GM21737 (cell line): ENCODE results near the gene SOCS4.
A peak's percentile ranks its signal among the peaks of the same experiment; 100 is the strongest.
"Not testable (repeated sequence)": the region's sequence is repeated elsewhere in the genome, so short reads cannot be mapped to it uniquely, and the experiment has no call there.

Experiments
- ATAC-seq: cut with Tn5 transposase; IDR thresholded peaks from one replicate; pipeline ENCODE4 v1.9.1; 2021; ENCODE audit warnings: mild to moderate bottlenecking, moderate library complexity; ENCODE audit not compliant: unreplicated experiment

SOCS4 gene

DNA sequence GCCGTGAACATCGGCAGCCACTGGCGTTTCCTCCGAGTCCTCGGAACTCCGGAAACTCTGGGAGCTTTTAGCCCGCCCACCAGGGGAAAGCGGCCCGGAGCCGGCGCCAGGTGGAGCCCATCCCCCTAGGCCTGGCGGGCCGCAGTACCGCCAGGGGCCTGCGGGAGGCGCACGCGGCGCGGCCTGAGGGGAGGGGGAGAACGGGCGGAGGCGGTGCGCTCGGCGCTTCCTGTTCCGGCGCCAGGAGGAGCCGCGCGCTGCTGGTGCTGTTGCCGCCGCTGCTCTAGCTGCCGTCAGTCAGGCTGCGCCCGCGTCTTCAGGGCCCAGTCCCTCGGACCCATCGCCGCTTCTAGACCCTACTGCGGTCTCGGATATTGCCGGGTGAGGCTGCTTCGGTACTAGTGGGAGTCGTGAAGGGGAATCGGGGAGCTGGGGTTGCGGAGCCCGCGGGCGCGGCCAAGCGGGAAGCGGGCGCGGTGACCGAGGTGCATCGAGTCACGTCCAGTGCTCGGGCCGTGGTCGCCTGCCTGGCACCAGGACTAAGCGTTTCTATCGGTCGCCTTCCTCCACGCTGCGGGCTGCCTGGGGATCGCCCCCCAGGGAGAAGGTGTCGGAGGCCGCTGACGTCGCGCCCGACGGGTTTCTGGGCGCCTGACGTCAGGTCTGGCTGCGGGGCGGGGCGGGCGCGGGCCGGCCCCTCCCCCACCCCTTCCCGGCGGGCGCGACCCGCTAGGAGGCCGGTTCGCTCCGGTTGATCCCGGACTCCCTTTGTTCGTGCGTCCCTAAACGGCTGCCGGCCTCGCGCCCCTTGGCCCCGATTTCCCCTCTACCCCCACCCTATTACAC, 24.6 kb downstream of the SOCS4 start, which contains the start of gene MAPK1IP1L:
Gene MAPK1IP1L, plus strand, starts transcription at position 225 of the 846 bp plus-strand sequence. CDS start 10,037 bp downstream, outside the sequence.
- peak; percentile 92 for ATAC-seq

DNA sequence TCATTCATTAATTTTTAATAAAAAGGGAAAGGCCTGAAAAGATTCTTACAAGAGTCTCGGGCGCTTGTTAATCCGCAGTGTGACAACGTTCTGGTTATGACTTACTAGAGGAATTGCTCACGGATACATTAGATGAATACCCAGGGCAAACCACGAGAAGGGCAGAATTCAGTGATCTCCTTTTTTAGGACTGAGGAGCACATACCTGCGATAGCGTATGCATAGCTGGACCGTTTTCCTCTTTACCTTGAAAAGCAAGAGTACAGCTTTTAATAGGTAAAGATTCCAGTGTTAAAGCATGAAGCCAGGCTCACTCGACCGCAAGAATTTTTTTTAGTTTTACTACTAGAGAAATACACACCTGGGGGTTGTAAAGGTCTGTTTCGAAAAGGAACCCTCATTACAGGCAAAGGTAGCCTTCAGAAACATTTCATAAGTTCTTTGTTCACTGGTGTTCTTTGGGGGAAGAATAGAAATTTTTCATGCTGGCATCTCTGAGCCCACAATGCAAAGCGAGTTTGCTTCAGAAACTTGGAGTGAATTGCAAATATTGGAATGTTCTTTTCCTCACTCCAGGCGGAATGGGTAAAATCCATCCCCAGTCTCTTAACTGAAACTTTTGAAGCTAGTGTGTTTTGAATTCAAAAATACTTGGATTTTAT, 25.4 kb downstream of the SOCS4 start:
- ATAC-seq = no peak

DNA sequence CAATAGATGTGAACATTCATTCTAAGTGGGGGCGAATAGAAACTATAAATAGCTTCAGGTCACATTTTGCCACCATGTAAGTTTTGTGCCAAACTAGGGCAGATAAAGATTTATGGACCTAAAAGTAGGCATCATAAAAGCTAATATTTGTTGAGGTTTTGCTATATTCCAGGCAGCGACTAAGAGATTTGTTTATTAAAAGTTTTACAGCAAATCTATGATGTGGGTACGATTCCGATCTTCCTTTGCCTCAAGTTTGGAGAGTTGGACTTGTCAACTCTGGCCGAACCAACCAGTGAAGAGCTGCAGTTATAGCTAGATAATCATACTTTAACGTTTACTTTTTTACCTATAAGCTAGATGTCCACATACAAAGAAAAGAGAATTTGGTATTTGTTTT, 26.0 kb downstream of the SOCS4 start:
- no peak for ATAC-seq

DNA sequence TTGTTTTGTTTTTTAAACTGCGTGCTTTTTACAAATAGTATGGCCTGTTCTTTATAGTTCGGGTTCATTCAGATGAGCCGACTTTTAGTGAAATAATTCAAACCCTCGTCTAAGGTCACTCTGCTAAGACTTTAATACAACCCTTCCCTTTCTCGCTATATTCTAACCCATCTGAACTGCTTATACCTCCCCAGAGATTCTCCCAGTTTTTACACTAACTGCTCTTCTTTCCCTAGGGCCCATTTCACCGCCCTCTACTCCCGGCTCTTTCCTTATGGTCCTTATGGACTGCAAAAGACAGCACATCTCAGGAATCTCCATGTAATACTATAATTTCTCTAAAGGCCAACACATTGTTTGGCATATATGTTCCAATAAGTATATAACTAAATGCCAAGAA, 26.5 kb downstream of the SOCS4 start:
- ATAC-seq = no peak

DNA sequence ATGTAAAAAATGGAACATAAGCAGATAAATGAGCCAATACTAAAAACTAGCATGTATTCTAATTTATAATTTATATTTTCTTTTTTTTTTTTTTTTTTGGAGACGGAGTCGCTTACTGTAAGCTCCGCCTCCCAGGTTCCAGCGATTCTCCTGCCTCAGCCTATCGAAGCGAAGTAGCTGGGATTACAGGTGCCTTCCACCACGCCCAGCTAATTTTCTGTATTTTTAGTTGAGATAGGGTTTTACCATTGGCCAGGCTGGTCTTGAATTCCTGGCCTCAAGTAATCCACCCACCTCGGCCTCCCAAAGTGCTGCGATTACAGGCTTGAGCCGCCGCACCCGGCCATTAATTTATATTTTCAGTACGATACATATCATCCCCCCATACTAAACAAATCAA, 27.1 kb downstream of the SOCS4 start:
- no peak for ATAC-seq

DNA sequence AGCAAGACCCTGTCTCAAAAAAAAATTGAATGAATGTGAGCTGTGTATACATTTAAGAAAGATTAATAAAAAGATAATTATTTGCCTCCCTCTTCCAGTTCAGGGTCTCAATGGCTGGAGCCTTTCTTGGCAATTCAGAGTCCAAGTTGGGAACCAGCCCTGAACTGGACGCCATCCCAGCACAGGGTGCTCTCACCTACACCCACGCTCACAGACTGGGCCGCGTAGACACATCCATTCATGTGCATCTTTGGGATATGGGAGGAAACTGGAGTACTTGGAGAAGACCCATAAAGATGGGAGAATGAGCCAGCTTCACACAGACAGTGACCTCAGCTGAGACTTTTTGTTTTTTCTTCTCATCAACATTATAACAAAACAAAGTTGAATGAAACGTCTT, 30.9 kb downstream of the SOCS4 start:
- no peak for ATAC-seq

DNA sequence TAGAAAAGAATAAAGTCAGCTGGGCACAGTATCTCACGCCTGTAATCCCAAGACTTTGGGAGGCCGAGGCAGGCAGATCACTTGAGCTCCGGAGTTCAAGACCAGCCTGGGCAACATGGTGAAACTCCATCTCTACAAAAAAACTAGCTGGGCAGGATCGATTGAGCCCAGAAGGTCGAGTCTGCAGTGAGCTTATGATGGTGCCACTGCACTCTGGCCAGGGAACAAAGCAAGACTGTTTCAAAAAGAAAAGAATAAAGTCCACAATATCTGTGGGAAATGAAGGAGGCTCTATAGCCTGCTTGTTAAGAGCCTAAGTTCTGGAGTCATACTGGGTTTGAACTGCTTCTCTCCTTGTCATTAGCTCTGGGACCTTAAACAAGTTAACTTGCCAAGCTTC, 32.3 kb downstream of the SOCS4 start:
- no peak for ATAC-seq

DNA sequence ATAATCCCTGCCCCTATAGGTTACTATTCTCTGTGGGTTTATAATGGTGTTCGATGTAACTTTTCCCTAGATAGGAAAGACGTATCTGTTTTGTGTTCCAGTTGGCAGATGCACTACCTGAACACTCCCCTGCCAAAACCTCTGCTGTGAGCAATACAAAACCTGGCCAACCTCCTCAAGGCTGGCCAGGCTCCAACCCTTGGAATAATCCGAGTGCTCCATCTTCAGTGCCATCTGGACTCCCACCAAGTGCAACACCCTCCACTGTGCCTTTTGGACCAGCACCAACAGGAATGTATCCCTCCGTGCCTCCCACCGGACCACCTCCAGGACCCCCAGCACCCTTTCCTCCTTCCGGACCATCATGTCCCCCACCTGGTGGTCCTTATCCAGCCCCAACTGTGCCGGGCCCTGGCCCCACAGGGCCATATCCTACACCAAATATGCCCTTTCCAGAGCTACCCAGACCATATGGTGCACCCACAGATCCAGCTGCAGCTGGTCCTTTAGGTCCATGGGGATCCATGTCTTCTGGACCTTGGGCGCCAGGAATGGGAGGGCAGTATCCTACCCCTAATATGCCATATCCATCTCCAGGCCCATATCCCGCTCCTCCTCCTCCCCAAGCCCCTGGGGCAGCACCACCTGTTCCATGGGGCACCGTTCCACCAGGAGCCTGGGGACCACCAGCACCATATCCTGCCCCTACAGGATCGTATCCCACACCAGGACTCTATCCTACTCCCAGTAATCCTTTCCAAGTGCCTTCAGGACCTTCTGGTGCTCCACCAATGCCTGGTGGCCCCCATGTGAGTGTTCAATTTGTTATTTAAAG, 35.7 kb downstream of the SOCS4 start:
- no peak for ATAC-seq

DNA sequence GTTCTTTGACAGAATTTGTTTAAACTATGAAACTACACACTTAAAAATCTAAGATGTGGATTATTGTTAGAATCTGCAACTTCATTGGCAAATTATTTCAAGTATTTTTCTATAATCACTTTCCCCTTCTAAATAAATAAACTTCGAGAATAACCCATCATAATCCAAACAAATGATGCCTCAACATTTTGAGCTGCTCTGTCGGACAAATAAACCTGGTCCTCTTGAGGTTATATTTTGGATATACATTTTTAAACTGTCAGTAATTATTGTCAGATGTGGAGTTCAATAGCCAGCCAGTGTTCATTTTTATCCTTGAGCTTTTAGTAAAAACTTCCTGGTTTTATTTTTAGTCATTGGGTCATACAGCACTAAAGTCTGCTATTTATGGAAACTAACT, 37.9 kb downstream of the SOCS4 start:
- not testable (repeated sequence) for ATAC-seq

DNA sequence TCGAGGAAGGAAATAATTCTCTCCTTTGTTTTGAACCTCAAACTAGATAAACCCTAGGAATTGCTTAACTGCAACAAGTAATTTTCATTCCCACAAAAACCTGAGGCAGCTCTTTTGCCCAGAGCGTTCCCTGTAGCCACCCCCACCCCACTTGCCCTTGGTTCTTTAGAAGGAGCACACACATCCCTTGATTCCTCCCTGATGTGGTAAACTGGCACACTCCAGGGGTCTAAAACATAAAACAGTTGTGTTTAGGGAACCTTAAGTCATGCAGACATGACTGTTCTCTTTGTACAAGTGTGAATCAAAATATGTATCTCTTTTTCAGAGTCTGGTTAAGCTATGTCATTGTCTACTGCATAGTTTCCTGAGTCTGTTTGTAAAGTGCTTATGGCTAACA, 38.4 kb downstream of the SOCS4 start:
- no peak for ATAC-seq

DNA sequence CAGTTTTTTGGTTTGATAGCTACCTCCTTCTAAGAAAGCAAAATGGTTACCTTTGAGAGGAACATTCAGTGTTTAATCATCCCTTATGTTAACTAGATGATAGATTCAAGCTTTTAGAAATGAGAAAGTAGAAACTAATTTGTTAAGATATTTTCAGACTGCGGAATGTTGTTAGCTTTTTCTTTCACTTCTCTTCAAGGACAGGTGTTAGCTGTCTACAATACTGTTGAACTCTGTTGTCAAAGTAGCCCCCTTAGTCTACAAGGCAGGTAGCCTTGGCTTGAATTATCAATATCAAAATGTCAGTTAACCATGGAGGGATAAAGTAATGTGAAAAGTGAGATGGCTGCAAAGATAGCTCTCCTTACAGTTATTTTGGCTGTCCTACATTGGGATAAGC, 39.2 kb downstream of the SOCS4 start:
- no peak for ATAC-seq

DNA sequence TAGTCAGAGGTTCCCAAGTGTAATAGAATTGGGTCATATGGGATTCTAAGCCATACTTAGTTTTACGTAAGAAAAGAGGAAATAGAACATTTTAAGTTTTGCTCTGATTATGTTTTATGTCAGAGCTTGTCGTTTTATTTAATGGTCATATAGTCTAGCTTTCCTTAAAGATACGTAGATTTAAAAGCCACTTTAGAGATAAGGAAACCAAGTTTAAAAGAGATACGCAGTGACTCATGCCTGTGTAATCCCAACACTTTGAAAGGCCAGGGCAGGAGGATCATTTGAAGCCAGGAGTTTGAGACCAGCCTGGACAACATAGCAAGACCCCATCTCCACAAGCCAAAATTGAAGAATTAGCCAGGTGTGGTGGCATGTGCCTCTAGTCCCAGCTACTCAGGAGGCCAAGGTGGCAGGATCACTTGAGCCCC, 44.0 kb downstream of the SOCS4 start:
- ATAC-seq = no peak

DNA sequence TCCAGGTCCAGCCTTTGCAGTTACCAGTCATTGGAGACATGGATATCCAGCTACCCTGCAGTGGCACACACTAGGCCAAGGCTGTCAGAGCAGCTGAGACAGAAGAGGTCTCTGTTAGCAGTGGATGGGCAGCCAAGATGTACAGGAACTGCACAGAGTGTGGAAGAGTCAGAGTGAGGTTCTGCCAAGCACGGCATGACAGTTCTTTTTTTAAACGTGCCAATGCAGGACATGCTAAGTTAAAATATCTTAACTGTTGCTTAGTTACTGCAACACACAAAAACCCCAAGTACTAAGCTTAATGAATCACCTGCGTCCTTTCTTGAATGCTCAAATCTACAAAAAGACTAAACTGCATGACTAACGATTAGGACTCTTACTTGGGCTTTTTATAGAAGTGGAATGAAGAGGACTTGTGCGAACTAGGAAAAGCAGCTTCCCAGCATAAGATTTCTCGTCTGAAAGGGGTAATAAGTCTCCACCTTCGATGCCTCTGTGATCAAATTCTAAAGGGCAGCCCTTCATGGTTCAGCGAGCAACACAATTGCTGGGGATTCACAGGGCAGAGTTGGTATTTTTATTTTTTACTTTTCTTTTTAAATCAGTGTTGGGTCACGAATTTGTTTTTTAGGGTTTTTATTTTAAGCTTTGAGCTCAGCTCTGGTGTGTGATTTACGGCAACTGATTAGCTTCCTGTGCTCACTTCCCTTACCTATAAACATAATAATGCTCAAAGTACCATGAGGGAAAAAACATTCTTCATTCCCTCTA, 45.0 kb downstream of the SOCS4 start:
- peak; percentile 43 for ATAC-seq

DNA sequence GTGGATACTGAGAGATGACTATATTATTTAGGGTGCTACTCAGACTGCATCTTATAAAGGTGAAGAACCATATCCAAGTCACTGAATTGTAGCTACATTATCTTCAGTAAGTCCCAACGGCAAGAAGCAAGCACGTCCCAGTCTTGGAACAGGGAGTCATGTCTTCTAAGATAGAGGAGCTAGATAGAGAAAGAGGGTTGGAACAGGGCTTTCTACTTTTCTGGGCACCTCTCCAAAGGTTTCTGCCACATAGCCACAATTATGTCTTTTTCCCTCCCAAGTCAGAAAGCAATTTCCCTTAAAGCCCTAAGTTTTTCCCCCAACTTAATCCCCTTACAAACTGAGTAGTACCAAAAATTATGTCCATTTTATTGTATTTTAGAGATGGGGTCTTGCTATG, 46.8 kb downstream of the SOCS4 start:
- ATAC-seq = no peak

DNA sequence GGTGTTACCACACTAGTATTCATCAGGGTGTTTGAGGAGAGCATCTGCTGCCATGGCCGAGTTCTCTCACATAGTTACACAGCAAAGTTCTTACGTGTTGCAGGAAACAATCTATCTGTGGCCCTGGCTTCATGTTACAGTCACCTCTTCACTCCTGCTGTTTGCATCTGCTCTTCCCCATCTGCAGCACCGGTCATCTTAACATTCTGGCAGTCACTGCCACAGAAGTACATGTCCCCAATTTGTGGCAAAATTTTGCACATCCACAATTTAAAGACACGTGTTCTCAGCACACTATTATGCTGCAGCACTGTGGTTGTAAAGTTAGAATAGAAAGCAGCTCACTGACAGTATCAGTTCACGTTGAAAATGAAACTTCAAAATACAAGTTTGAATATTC, 47.6 kb downstream of the SOCS4 start:
- peak; percentile 40 for ATAC-seq

DNA sequence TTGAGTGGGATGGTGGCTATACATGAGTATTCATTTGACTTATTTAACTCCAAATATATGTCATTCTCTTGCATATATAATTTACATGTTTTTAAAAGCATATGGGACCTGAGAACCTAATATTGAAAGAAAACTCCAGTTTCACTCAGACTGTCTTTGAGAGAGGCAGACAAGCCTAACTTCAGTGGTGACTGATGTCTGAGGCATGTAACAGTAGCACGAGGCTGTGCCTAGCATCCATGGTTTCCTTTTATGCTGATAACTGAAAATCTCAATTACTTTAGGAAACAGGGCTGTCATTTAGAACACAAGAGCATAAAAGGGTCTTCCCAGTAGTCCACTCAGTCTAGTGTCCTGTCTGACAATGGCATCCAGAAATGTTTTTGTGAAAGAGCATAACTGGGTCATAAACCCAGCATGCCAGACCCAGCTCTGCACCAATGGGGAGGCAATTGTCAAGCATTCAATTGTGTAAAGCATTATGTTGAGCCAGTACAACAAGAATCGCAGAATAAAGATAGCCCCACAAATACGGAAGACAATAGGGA, 48.7 kb downstream of the SOCS4 start:
- no peak for ATAC-seq

DNA sequence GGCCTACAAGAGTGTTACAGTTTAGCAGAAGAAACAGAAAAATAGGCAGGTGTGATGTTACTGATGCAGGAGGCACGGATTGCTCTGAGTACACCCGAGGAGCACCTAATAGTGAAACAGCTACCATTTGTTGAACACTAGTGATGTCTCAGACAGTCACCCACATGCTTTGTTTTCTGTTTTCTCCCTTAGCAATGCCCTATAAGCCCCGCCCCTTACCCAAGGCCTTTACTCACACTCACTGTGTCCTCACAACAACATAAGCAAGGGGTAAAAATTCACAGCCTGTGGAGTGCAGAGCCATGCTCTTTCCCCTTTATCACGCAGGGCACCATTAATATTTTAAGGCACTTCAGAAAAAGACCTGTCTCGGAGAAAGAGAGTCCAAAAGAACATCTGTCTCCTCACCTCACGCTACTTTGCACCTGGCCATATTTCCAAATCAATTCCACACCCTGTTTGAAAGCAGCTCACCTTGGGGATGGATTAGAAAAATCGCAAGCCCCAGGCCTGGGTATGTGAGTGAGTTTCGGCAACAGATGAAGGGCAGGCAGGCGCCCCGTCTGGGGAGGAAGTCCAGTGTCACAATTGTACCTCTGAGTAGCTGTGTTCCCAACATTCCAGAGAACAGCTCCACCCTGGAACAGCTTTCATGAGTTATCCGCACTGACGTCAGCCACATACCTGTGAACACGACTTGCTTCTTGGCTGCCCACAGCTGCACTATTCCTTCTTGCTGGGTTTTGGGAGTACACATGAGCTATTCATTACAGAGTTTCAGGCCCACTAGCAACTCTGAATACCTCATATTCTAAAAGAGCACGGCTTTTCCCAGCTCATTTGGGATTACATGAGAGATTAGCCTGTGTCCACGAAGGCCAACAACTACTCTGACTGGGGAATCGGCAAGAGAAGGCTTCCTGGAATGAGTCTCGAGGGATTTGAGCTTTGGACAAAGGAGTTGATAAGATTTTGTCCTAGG, 50.4 kb downstream of the SOCS4 start:
- no peak for ATAC-seq

DNA sequence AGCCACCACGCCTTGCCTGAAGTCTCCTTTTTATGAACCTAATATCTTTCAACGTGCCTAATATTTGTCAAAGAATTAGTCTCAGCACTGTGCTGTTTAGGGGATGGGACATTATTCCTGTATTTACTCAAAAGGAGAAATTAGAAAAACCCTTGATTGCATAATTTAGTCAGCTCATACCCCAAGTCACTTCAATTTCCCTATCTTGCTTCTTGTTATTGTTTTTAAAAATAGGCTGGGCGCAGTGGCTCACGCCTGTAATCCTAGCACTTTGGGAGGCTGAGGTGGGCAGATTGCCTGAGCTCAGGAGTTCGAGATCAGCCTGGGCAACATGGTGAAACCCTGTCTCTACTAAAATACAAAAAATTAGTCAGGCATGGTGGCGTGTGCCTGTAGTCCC, 52.9 kb downstream of the SOCS4 start:
- not testable (repeated sequence) for ATAC-seq

DNA sequence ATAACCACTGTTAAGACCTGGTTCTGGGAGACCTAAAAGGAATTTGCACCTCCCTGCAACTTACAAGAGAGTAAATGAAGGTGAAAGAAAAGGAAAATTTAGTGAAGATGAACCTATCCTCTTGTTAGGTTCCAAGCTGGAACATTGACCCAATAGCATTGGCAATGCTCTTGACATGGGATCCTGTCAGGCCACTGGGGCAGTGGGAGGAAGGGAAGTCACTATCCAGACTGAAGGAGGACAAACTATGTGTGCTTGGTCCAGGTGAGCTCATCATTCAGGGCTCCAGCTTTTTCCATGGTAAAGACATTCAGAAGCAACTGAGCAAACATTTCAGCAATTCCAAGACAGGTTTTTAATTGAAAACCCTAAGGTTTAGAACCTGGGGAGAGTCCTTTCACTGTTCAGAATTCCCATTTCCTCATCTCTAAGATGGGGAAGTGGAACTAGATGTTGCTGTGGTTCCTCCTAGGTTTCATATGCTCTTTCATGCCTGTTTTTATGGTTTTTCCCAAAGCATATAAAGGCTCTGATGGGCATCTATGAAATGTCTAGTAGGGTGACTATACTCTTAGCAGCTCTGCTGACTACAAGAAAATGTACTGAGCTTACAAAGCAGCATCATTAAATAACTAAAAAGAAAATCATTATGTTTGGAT, 57.5 kb downstream of the SOCS4 start:
- no peak for ATAC-seq
